Activated B cell treated with CpG ODN at 0.5 μM for 24 hours (primary cell): Measurements from ENCODE around the gene EME2. TPM values are rescaled to one million over a fixed set of nuclear protein-coding genes. Genes with fewer than 3 reads are reported as not detected.

ENCODE experiments used
- ATAC-seq: fragments of 200-7000 bp; cut with Tn5 transposase; one replicate; pipeline ENCODE4 v1.10.0; 2021; ENCODE audit warnings: low read depth, mild to moderate bottlenecking, moderate library complexity
- CTCF ChIA-PET: fragments of 350-600 bp; sonication (Branson Sonifier 250); formaldehyde crosslinking; loops from one replicate; lab custom pipeline; 2021; ENCODE audit warnings: antibody characterized with exemption; lab: Charles Lee
- POLR2A ChIA-PET: fragments of 350-600 bp; sonication (Branson Sonifier 250); formaldehyde crosslinking; loops from one replicate; lab custom pipeline; 2021; ENCODE audit warnings: antibody characterized with exemption; lab: Charles Lee
- DNase-seq: peaks from one replicate; pipeline ENCODE4 v3.0.0; 2022
- H3K27ac Mint-ChIP-seq: one replicate; pipeline ENCODE4 v1.8.0; 2020; ENCODE audit warnings: mixed read lengths
- H3K27me3 Mint-ChIP-seq: one replicate; pipeline ENCODE4 v1.8.0; 2021; ENCODE audit warnings: mixed read lengths
- H3K36me3 Mint-ChIP-seq: one replicate; pipeline ENCODE4 v1.8.0; 2021; ENCODE audit warnings: low read depth, mixed read lengths
- H3K4me1 Mint-ChIP-seq: one replicate; pipeline ENCODE4 v1.8.0; 2021; ENCODE audit warnings: mixed read lengths
- H3K4me3 Mint-ChIP-seq: one replicate; pipeline ENCODE4 v1.8.0; 2020; ENCODE audit warnings: mild to moderate bottlenecking, mixed read lengths
- H3K9me3 Mint-ChIP-seq: one replicate; pipeline ENCODE4 v1.8.0; 2020; ENCODE audit warnings: mixed read lengths
- CTCF ChIP-seq: fragments of 200-600 bp; IDR thresholded peaks from one replicate; pipeline ENCODE4 v1.8.0; 2022; ENCODE audit warnings: antibody characterized with exemption, mild to moderate bottlenecking
- intact Hi-C: fragments of 100-400 bp; cut with micrococcal nuclease; formaldehyde crosslinking; loops from one replicate; pipeline ENCODE4 v1.15.1; 2024
- total RNA-seq: library from RNA; stranded (reverse); gene quantifications from 2 replicates; pipeline ENCODE4 v1.2.3, GENCODE V29; 2022

Gene EME2
- total RNA-seq, 1 donor from 2014 or later = 49.9 TPM

DNA sequence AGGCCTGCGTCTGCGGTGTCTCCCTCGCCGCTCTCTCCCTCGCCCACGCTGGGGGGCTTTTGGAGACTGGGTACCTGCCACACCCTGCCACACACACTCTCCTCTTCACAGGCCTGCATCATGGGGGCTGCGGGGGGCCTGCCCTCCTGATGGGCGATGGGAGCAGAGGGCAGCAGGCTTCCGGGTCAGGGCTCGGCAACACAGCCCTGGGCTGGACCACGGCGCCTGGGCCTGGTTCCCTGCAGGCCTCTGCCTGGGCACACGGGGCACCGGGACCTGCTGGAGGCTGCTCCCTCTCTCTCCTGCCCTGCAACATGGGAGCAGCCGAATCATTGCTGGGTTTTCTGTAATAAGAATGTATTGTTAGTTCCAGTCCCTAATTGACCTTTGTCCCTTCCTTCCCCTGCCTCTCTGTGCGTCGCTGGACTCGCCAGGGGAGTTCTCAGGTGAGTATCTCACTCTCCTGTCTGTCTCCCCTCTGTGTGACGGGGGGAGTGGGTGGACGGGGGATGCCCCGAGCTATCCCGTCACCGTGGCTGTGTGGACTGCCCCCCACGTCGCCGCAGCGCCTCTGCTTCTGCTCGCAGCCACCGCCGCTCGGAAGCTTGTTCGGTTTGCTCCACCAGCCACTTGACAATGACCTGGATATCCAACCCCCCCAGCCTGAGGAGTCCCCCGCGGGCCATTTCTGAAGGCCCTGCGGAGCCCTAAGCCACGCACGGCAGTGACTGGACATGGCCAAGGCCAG, 14.7 kb upstream of the EME2 start:
- no peak for DNase-seq
- H3K4me1 Mint-ChIP-seq = no peaks in the 10 kb centered on the region

DNA sequence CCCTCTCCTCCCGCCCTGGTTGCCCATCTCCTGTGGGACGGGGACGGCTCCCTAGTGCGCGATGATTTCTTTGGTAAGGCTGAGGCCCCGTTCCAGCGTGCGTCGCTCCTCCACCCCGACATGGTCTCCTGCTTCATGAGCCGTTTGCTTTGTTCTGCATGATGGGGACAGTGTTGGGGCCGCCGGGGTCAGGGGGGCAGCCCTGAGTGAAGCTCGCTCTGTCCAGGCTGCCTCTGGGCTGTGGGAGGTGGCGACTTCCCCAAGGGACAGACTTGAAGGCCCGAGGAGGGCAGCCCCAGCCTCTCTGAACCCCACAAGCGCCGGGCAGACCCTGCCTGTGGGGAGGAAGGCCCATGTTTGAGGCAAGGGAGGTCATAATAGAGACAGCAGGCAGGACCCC, 13.7 kb upstream of the EME2 start:
- no peaks in the 10 kb centered on the region for H3K27me3 Mint-ChIP-seq
- H3K4me1 Mint-ChIP-seq = no peaks in the 10 kb centered on the region
- H3K9me3 Mint-ChIP-seq = no peaks in the 10 kb centered on the region
- intact Hi-C loops = no loop called here
- CTCF ChIA-PET = no interaction called here
- H3K4me3 Mint-ChIP-seq = no peak overlapping the region
- no peak for ATAC-seq
- DNase-seq = no peak
- H3K27ac Mint-ChIP-seq = no peak overlapping the region
- no peak for TF ChIP-seq CTCF
- POLR2A ChIA-PET = interaction anchor here (0.6 kb wide), 2 partner anchors 42 to 500 kb away, joined by 4 read pairs; no protein-coding TSS in a partner anchor
- H3K36me3 Mint-ChIP-seq = peaks cover 61% of the 10 kb centered on the region

More for the DNA sequence above, 14.7 kb upstream of the EME2 start:
- CTCF ChIA-PET = no interaction called here
- Mint-ChIP-seq H3K27me3 (no peaks in the 10 kb centered on the region), H3K9me3 (no peaks in the 10 kb centered on the region), H3K4me3 (no peak overlapping the region), H3K27ac (no peak overlapping the region), H3K36me3 (peaks cover 62% of the 10 kb centered on the region)
- intact Hi-C loops = no loop called here
- ATAC-seq = no peak
- POLR2A ChIA-PET = interaction anchor here (1.0 kb wide), 1 partner anchor 25 kb away, joined by 3 read pairs; the partner anchor contains the start of genes NUBP2 and SPSB3
- no peak for TF ChIP-seq CTCF

DNA sequence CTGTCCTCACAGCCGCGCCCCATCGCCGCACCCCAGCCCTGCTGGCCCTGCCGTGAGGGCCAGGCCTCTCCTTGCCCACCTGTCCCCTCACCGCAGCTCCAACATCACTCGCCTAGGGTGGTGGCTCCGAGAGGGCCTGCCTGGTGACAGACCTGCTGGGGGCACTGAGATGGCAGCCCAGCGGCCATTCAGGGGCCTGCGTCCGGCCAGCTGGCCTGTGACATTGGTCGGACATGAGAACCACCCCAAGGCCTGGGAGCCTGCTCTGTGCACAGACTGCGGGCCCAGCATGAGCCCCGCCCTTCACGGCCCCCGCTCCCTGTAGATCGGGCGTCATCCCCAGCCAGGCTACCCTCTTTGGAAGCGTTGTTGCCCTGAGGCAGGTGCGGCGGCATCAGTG, 13.1 kb upstream of the EME2 start:
- Mint-ChIP-seq H3K4me3 (no peak overlapping the region), H3K27ac (no peak overlapping the region), H3K9me3 (no peaks in the 10 kb centered on the region), H3K27me3 (no peaks in the 10 kb centered on the region), H3K36me3 (peaks cover 57% of the 10 kb centered on the region), H3K4me1 (no peaks in the 10 kb centered on the region)
- ATAC-seq (no peak), DNase-seq (no peak)
- ChIA-PET CTCF (no interaction called here), POLR2A (no interaction called here)
- intact Hi-C loops = no loop called here
- TF ChIP-seq CTCF = no peak

GRCh38 chr16:1760911-1761310, 11.7 kb upstream of the EME2 start:
- no peak for DNase-seq
- no peak for ATAC-seq
- no peak for TF ChIP-seq CTCF
- Mint-ChIP-seq H3K4me1 (no peaks in the 10 kb centered on the region), H3K36me3 (peaks cover 57% of the 10 kb centered on the region), H3K27me3 (no peaks in the 10 kb centered on the region), H3K4me3 (no peak overlapping the region), H3K9me3 (no peaks in the 10 kb centered on the region), H3K27ac (no peak overlapping the region)
- intact Hi-C loops = no loop called here
- ChIA-PET POLR2A (interaction anchor here (0.5 kb wide), 1 partner anchor 54 kb away, joined by 3 read pairs; no protein-coding TSS in a partner anchor), CTCF (no interaction called here)

GRCh38 chr16:1761751-1762150, 10.9 kb upstream of the EME2 start:
- CTCF ChIA-PET = no interaction called here
- H3K4me3 Mint-ChIP-seq = no peak overlapping the region
- no peak for ATAC-seq
- peaks cover 58% of the 10 kb centered on the region for H3K36me3 Mint-ChIP-seq
- H3K27ac Mint-ChIP-seq = no peak overlapping the region
- H3K27me3 Mint-ChIP-seq = no peaks in the 10 kb centered on the region
- POLR2A ChIA-PET = no interaction called here
- no peak for TF ChIP-seq CTCF
- H3K9me3 Mint-ChIP-seq = no peaks in the 10 kb centered on the region
- intact Hi-C loops = no loop called here
- DNase-seq = no peak
- no peaks in the 10 kb centered on the region for H3K4me1 Mint-ChIP-seq
